ENCODE data around the gene HTR2A. TPM values are rescaled to one million over a fixed set of nuclear protein-coding genes. Genes with fewer than 3 reads are reported as not detected.

HTR2A gene
- polyA plus RNA-seq, 1 donor (not counting 4 experiments of a cell fraction or from before 2014, with no cell fraction given): not detected

DNA sequence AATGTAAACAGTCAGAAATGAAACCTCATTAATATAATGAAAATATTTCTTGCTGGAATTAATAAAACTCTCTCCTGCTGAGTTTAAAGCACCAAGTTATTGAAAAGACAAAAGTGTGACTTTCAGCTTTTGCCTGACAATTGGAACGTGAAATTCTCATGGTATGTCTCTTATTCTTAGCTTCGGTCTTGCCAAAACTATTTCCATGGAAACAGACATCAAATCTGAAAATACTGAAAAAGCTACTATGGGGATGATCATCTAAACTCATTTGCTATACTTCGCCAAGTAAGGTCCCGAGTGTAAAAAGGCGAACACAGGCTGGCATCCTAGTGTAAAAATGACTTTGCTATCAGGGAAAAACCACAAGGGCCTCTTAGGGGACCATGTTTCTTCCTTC is 22.8 kb downstream of the HTR2A start:
- TF ChIP-seq, protein P1, sequence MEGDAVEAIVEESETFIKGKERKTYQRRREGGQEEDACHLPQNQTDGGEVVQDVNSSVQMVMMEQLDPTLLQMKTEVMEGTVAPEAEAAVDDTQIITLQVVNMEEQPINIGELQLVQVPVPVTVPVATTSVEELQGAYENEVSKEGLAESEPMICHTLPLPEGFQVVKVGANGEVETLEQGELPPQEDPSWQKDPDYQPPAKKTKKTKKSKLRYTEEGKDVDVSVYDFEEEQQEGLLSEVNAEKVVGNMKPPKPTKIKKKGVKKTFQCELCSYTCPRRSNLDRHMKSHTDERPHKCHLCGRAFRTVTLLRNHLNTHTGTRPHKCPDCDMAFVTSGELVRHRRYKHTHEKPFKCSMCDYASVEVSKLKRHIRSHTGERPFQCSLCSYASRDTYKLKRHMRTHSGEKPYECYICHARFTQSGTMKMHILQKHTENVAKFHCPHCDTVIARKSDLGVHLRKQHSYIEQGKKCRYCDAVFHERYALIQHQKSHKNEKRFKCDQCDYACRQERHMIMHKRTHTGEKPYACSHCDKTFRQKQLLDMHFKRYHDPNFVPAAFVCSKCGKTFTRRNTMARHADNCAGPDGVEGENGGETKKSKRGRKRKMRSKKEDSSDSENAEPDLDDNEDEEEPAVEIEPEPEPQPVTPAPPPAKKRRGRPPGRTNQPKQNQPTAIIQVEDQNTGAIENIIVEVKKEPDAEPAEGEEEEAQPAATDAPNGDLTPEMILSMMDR (optimal IDR thresholded peaks at IDR 0.05 in 1 of 3, IDR thresholded peaks at IDR 0.05 in 1 of 3, conservative IDR thresholded peaks at IDR 0.05 in 1 of 3; ENCODE audit: extremely low read depth in 1 of 3, insufficient read depth in 2 of 3, low read length in 3 of 3): no peak
- TF ChIP-seq EZH2 (IDR thresholded peaks at IDR 0.05; ENCODE audit: low read length): no peak
- H2AFZ ChIP-seq (ENCODE audit: control insufficient read depth, low read length): no peak overlapping the region

DNA sequence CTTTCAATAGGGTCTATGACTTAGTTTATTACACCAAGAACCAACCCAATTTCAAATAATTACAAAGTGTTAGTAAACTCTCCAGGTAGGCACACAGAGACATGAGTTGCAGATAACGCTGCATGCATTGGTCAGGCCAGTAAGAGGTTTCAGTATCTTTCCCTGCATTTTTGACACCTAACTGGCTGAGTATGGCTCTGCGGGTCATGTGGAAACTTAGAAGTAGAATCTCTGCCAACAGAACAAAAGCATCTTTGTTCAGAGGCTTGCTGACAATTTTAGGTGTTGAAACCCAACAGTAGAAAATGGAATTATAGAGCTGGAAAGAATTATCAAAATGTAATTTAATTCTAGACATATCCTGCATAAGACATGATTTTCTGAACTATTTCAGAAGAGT is 25.3 kb downstream of the HTR2A start:
- no peak overlapping the region for H3K4me2 ChIP-seq (ENCODE audit: control insufficient read depth, extremely low read depth, insufficient read depth, low read depth, low read length)
- FAIRE-seq: no peak
- H3K9me1 ChIP-seq (ENCODE audit: control insufficient read depth, extremely low read depth, insufficient read depth, low read length): no peaks in the 10 kb centered on the region
- no peaks in the 10 kb centered on the region for H3K79me2 ChIP-seq (ENCODE audit: control insufficient read depth, insufficient read depth, low read length)
- no peak overlapping the region for H3K4me3 ChIP-seq (ENCODE audit: control insufficient read depth in 2 of 3, extremely low read depth in 1 of 3, insufficient read depth in 2 of 3, low read depth in 1 of 3, low read length in 3 of 3)
- dilution Hi-C loops (cut with MboI; ENCODE audit: extremely low pct_ligation_motif_present, low sequenced_read_pairs): no loop called here
- no peaks in the 10 kb centered on the region for H3K27me3 ChIP-seq (ENCODE audit: control insufficient read depth, extremely low read depth, insufficient read depth, low read length)
- TF ChIP-seq, protein P1 (optimal IDR thresholded peaks at IDR 0.05 in 1 of 3, IDR thresholded peaks at IDR 0.05 in 1 of 3, conservative IDR thresholded peaks at IDR 0.05 in 1 of 3; ENCODE audit: extremely low read depth in 1 of 3, insufficient read depth in 2 of 3, low read length in 3 of 3): no peak
- TF ChIP-seq EZH2 (IDR thresholded peaks at IDR 0.05; ENCODE audit: low read length): no peak
- no peak overlapping the region for H3K9ac ChIP-seq (ENCODE audit: control insufficient read depth, extremely low read depth, insufficient read depth, low read length)
- no peak overlapping the region for H2AFZ ChIP-seq (ENCODE audit: control insufficient read depth, low read length)
- DNase-seq (ENCODE audit: low read depth, low spot score): no peak
- H3K36me3 ChIP-seq (ENCODE audit: control insufficient read depth in 2 of 2, extremely low read depth in 1 of 2, insufficient read depth in 2 of 2, low read length in 2 of 2): no peaks in the 10 kb centered on the region
- H4K20me1 ChIP-seq (ENCODE audit: control insufficient read depth, extremely low read depth, insufficient read depth, low read length): no peaks in the 10 kb centered on the region
- H3K9me3 ChIP-seq (ENCODE audit: control insufficient read depth, low read depth, low read length): no peaks in the 10 kb centered on the region
- no peaks in the 10 kb centered on the region for H3K4me1 ChIP-seq (ENCODE audit: control insufficient read depth, extremely low read depth, insufficient read depth, low read length)
- H3K27ac ChIP-seq (ENCODE audit: control insufficient read depth, insufficient read depth, low read length): no peak overlapping the region

More for the DNA sequence above, 22.8 kb downstream of the HTR2A start:
- peaks cover 4% of the 10 kb centered on the region for H3K27me3 ChIP-seq (ENCODE audit: control insufficient read depth, extremely low read depth, insufficient read depth, low read length)
- no peak overlapping the region for H3K9ac ChIP-seq (ENCODE audit: control insufficient read depth, extremely low read depth, insufficient read depth, low read length)
- no peaks in the 10 kb centered on the region for H3K4me1 ChIP-seq (ENCODE audit: control insufficient read depth, extremely low read depth, insufficient read depth, low read length)
- dilution Hi-C loops (cut with MboI; ENCODE audit: extremely low pct_ligation_motif_present, low sequenced_read_pairs): no loop called here
- no peaks in the 10 kb centered on the region for H3K9me1 ChIP-seq (ENCODE audit: control insufficient read depth, extremely low read depth, insufficient read depth, low read length)
- H3K79me2 ChIP-seq (ENCODE audit: control insufficient read depth, insufficient read depth, low read length): no peaks in the 10 kb centered on the region
- H3K36me3 ChIP-seq (ENCODE audit: control insufficient read depth in 2 of 2, extremely low read depth in 1 of 2, insufficient read depth in 2 of 2, low read length in 2 of 2): no peaks in the 10 kb centered on the region
- no peak for DNase-seq (ENCODE audit: low read depth, low spot score)
- no peak for FAIRE-seq
- no peaks in the 10 kb centered on the region for H3K9me3 ChIP-seq (ENCODE audit: control insufficient read depth, low read depth, low read length)
- no peak overlapping the region for H3K4me2 ChIP-seq (ENCODE audit: control insufficient read depth, extremely low read depth, insufficient read depth, low read depth, low read length)
- no peaks in the 10 kb centered on the region for H4K20me1 ChIP-seq (ENCODE audit: control insufficient read depth, extremely low read depth, insufficient read depth, low read length)
- no peak overlapping the region for H3K4me3 ChIP-seq (ENCODE audit: control insufficient read depth in 2 of 3, extremely low read depth in 1 of 3, insufficient read depth in 2 of 3, low read depth in 1 of 3, low read length in 3 of 3)
- H3K27ac ChIP-seq (ENCODE audit: control insufficient read depth, insufficient read depth, low read length): no peak overlapping the region
